HG02623 (cell line): Measurements from ENCODE around the gene SDSL.

Experiments used
- ATAC-seq: cut with Tn5 transposase; IDR thresholded peaks from one replicate; pipeline ENCODE4 v1.9.1; 2021; ENCODE audit warnings: moderate library complexity; ENCODE audit not compliant: unreplicated experiment

SDSL gene

GRCh38 chr12:113479216-113479589, 57.0 kb downstream of the SDSL start:
- ATAC-seq = no peak

- ATAC-seq = no peak
Observed at GRCh38 chr12:113479590-113480335, 57.6 kb downstream of the SDSL start.

GRCh38 chr12:113480336-113480971, 58.3 kb downstream of the SDSL start:
- no peak for ATAC-seq

- ATAC-seq = no peak
Observed at GRCh38 chr12:113482334-113482733, 60.2 kb downstream of the SDSL start.

GRCh38 chr12:113485330-113485729, 63.1 kb downstream of the SDSL start:
- no peak for ATAC-seq

DNA sequence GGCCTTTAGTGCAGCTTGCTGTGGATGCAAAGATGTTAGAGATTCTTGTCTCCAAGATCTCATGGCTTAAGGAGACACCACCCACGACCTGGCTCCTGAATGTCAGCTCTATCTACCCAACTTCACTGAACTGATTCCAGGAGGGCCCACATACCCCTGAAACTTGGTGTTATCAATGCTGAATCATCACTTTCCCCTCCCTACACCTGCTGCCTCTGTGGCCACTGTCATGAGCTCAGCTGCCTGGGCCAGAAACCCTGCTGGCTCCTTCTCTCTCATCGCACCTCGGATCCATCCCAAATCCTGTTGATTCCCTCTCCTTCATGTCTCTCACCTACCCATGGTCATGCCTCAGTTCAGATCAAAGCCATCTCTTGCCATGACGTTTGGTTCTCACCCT, 64.5 kb downstream of the SDSL start:
- no peak for ATAC-seq
